ENCODE results near the gene CLCN1.

The CLCN1 gene

DNA sequence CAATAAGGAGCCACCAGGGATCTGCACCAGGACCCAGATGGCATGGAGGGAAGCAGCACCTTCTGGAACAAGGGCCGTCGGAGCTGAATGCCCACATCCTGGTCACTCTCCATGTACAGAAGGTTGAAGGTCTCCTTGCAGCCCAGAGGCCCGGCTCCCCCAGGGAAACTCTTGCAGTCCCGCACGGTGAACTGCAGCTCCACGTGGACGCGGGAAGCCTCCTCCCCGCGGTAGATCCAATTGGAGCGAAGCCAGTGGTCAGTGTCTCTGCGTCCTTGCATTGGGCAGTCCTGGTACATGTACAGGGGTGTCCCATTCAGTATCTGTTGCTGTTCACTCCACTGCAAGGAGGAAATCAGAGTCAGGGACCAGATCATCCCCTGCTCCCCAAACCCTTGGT, 85.4 kb downstream of the CLCN1 start:
- DNase-seq, result no peak
